NCI-H446 (cell line): Measurements from ENCODE around the gene CEBPE.
"Not testable (repeated sequence)": the region's sequence is repeated elsewhere in the genome, so short reads cannot be mapped to it uniquely, and the experiment has no call there.

ENCODE experiments used
- DNase-seq, 2 experiments: peaks; one replicate each; lab custom pipeline; 2025; lab: John Stamatoyannopoulos, UW

The CEBPE gene

GRCh38 chr14:23121361-23121771, 2.3 kb upstream of the CEBPE start:
- no peak for DNase-seq

- DNase-seq: peak; percentile 80 to 96
Measured at GRCh38 chr14:23120541-23121251, 1.6 kb upstream of the CEBPE start.

DNA sequence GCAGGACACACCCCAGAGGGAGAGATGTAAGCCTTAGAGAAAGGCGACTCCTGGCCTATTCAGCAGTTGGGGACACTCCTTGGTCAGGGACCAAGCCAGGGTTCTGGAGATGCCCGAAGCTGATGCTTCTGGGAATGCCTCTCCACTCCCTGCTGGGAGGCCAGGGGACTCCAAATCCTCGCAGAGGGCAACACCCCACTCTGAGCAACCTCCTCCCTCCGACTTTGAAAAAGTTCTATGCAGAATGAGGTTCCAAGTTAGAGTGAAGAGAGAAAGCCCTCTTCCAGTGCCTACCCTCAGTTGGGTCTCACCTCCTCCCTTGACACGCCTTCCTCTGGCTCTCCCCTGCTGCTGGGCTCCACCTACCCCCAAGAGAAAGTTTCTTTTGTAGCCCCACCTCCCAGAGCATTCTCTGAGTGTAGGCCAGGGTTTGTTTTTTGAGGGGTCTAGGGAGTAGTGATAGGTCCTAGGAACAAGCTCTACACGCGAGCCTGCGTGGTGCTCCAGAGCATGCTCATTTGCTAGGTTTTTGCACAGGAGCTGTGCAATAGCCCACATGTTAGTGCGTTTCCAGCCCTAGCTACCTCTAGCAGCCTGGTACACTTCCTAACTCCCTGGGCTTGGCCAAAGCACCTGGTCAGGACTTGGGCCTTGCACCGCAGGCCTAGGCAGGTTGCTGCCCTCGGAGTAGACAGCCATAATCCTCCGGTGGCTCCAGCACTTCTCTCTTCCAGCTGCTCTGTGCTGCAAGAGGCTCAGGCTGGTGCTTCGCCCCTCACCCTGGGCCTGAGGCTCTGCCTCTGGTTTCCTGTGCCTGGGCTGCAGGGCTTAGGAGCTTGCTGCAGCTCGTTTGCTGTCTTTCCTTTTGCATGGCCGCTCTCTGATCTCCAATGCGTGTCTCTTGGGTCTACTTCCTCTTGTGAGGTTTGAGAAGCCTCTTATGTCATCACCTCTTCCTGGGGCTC, 590 bp upstream of the CEBPE start:
- DNase-seq: no peak

GRCh38 chr14:23117371-23118020, 1.6 kb downstream of the CEBPE start:
- no peak for DNase-seq

- DNase-seq: no peak
Measured at GRCh38 chr14:23115918-23116317, 3.1 kb downstream of the CEBPE start.

- no peak for DNase-seq
Measured at GRCh38 chr14:23115039-23115731, 3.9 kb downstream of the CEBPE start.

- DNase-seq: no peak
Measured at GRCh38 chr14:23114669-23115038, 4.4 kb downstream of the CEBPE start.

- no peak for DNase-seq
Measured at GRCh38 chr14:23114120-23114458, 5.0 kb downstream of the CEBPE start.

DNA sequence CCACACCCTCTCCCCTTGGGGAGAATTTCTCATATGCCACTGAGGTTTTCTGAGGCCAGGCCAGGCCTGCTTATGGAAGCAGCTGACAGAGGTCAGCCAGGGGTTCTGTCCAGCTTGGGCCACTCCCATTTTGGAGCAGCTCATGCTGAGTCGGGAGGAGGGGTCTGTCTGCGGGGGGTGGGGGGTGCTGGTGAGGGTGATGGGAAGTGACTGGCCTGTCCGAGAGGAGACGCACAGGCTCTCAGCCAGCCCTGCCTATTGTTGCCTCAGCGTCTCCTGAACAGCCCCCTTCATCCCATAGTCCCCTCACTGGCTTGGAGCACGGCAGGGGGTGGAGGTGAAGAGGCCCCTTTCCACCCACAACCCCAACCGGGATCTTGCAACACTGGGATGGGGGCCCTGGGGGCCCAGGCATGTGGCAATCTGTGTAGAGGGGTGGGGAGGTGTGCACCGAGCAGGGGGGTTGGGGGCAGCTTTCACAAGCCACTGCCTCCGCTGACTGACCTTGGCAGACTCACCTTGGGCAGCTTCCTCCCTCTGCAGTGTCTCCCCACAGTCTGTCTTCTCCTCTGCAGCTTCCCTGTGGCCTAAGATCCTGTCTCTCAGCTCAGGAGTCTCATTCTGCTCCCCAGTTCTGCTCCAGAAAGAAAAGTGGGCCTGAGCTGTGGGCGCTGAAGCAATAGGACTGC, 5.5 kb downstream of the CEBPE start:
- DNase-seq: no peak

- DNase-seq: no peak
Measured at GRCh38 chr14:23112359-23113178, 6.5 kb downstream of the CEBPE start.

- DNase-seq: no peak
Measured at GRCh38 chr14:23110579-23111365, 8.3 kb downstream of the CEBPE start.

DNA sequence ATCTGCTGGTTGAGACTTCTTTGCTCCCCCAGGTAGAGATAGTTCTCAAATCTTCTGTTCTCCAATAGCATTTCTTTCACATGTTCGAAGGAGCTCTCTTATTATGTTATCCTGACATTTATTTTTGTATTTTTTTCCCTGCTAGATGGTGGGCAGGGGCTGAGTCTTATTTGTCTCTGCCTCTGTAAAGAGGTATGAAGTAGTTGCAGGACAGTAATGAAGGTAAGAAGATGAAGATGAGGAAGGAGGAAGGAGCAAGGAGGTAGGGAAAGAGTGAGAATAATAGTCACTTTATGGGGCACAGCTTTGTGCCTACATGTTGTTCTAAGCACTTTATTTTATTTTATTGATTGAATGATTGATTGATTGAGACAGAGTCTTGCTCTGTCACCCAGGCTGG, 9.3 kb downstream of the CEBPE start:
- no peak for DNase-seq

GRCh38 chr14:23108169-23108568, 10.9 kb downstream of the CEBPE start:
- DNase-seq: not testable (repeated sequence)

- not testable (repeated sequence) for DNase-seq
Measured at GRCh38 chr14:23107620-23108019, 11.4 kb downstream of the CEBPE start.

DNA sequence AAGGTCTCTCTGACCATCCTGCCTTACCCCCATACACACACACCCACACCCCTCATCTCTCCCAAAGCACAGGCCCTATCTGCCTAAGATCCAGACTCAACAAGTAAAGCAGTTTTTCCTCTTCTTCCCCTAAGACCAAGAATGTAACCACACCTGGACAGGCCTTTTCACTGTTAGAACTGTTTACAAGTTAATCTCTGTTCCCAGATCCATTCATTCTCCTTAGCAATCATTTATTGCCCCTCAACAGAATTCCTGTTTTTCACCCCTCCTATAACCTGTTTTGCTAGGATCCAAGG, 12.4 kb downstream of the CEBPE start:
- no peak for DNase-seq

DNA sequence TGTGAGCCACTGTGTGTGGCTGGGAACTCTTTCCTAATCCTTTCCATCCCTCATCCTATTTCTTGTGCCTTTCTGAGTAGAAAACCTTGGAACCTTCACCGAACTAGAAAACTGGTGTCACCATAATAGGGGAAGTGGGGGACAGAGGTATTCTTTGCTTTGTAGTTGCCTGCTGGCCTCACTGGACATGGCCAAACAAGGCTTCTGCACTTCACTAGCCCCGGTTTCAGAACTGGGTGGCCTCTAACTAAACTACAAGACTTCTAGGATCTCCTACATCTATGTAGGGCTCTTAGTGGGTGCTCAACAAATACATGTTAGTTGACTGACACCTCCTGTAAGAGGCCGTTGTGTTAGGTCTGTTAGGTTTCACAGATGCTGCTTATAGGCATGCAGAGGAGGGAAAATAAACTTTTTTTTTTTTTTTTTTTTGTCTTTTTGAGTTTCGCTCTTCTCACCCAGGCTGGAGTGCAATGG, 13.7 kb downstream of the CEBPE start:
- no peak for DNase-seq

DNA sequence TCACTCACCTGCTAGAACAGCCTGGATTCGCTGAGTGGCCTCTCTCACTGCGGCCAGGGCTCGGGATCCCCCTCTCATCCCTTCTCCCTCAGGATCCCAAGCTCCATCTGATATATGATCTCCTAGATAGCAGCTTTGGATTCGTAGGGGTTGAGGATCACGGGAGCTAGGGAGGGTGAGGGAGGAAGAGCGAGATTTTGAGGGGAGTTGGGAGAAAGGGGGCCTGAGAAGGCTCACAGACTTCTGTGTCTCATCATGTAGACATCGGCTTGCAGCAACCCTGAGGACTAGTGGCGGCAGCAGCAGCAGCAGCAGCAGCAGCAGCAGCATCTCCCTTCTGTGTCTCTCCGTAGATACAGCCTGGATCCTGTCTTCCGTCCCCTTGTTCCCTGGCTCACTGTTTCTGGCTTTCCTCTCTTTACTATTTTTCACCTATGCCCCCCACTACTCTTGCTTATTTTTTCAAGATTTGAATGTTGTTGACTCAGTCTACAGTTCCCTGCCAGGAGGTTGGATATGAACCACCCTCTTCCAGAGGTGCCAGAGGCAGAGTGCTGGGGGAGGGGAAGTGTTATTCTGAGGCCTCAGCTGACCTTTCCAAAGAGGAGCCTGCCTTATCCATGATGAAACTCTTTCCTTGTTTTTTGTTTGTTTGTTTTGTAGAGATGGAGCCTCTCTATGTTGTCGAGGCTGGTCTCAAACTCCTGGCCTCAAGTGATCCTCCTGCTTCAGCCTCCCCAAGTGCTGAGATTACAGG, 14.3 kb downstream of the CEBPE start, which contains the start of gene CIROP:
Gene CIROP, minus strand, starts transcription at position 399 of the 757 bp plus-strand sequence. Its CDS starts 69 bp downstream, at position 330.
- DNase-seq: no peak

- no peak for DNase-seq
Measured at GRCh38 chr14:23104070-23104590, 14.9 kb downstream of the CEBPE start.

GRCh38 chr14:23103581-23103980, 15.5 kb downstream of the CEBPE start:
- no peak for DNase-seq
